Neural progenitor cell (in vitro differentiated cells): ENCODE results near the gene PKN1.

Source experiments
- EZH2 ChIP-seq: fragments of 200-600 bp; sonication (generic); IDR thresholded peaks from 2 replicates; pipeline ENCODE4 v1.6.1; 2017; ENCODE audit warnings: antibody characterized with exemption, mild to moderate bottlenecking, moderate library complexity
- EZH2phosphoT487 ChIP-seq: fragments of 200-600 bp; sonication (generic); IDR thresholded peaks from 2 replicates; pipeline ENCODE4 v1.6.1; 2017; ENCODE audit warnings: antibody characterized with exemption
- TF ChIP-seq, protein P1 (sequence below): fragments of 200-600 bp; sonication (generic); IDR thresholded peaks from 2 replicates; pipeline ENCODE4 v1.5.1; 2017; ENCODE audit warnings: antibody characterized with exemption, mild to moderate bottlenecking

DNA sequence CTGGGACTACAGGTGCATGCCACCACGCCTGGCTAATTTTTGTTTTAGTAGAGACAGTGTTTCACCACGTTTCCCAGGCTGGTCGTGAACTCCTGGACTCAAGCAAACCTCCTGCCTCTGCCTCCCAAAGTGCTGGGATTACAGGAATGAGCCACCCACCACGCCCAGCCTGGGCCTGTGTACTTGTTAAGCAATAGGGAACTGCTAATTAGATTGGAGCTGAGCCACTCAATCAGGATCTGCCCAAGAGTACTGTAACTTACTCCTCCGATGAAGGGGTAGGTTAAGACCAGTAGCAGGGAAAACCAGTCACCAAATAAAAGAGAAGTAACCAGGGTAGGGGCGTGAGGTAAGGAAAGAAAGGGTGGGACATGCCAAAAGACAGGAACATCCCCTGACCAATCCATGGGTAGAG lies 16.3 kb upstream of the PKN1 start:
- TF ChIP-seq, protein P1, sequence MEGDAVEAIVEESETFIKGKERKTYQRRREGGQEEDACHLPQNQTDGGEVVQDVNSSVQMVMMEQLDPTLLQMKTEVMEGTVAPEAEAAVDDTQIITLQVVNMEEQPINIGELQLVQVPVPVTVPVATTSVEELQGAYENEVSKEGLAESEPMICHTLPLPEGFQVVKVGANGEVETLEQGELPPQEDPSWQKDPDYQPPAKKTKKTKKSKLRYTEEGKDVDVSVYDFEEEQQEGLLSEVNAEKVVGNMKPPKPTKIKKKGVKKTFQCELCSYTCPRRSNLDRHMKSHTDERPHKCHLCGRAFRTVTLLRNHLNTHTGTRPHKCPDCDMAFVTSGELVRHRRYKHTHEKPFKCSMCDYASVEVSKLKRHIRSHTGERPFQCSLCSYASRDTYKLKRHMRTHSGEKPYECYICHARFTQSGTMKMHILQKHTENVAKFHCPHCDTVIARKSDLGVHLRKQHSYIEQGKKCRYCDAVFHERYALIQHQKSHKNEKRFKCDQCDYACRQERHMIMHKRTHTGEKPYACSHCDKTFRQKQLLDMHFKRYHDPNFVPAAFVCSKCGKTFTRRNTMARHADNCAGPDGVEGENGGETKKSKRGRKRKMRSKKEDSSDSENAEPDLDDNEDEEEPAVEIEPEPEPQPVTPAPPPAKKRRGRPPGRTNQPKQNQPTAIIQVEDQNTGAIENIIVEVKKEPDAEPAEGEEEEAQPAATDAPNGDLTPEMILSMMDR, result no peak
- TF ChIP-seq EZH2, result no peak
- no peak for TF ChIP-seq EZH2phosphoT487
